B cell (primary cell): Measurements from ENCODE around the gene MAP3K21. TPM values are rescaled to one million over a fixed set of nuclear protein-coding genes. Genes with fewer than 3 reads are reported as not detected.

Experiments
- ATAC-seq: fragments of 200-7000 bp; cut with Tn5 transposase; one replicate; pipeline ENCODE4 v1.10.0; 2021; ENCODE audit warnings: low read depth, mild to moderate bottlenecking, moderate number of reproducible peaks, moderate library complexity
- CTCF ChIA-PET: fragments of 350-600 bp; sonication (Branson Sonifier 250); formaldehyde crosslinking; loops from one replicate; lab custom pipeline; 2021; ENCODE audit warnings: antibody characterized with exemption, inconsistent platforms; lab: Charles Lee
- POLR2A ChIA-PET: fragments of 350-600 bp; sonication (Branson Sonifier 250); formaldehyde crosslinking; loops from one replicate; lab custom pipeline; 2021; ENCODE audit warnings: antibody characterized with exemption; lab: Charles Lee
- DNase-seq: peaks from one replicate; pipeline ENCODE4 v3.0.0; 2013
- H2AFZ ChIP-seq: 2 replicates; pipeline ENCODE4 v1.6.1; 2012; ENCODE audit warnings: mild to moderate bottlenecking, low read depth, low read length; ENCODE audit not compliant: insufficient read depth, poor library complexity, severe bottlenecking
- H3K27ac ChIP-seq, 2 donors: 1 replicate in 1 of 2; 2 replicates in 1 of 2; pipeline ENCODE4 v1.5.1; 2012 to 2013; ENCODE audit warnings: low read length in 2 of 2, mild to moderate bottlenecking in 2 of 2, moderate library complexity in 1 of 2
- H3K27me3 ChIP-seq, 4 experiments: fragments of 200-600 bp in 1 of 4; sonication (generic) in 1 of 4; replicated peaks in 1 of 4; 1 replicate in 2 of 4; 2 replicates in 2 of 4; pipeline versions ENCODE4 v1.6.1 to v1.7.0; 2013 to 2016; ENCODE audit warnings: low read length in 3 of 4, mild to moderate bottlenecking in 2 of 4, mixed read lengths in 1 of 4, moderate library complexity in 1 of 4; ENCODE audit not compliant: insufficient read depth in 4 of 4, control insufficient read depth in 3 of 4; ENCODE audit errors: control extremely low read depth in 1 of 4
- H3K36me3 ChIP-seq, 2 experiments: replicated peaks in 1 of 2; 1 replicate in 1 of 2; 2 replicates in 1 of 2; pipeline versions ENCODE4 v1.6.1 to v1.7.1; 2013; ENCODE audit warnings: low read length in 1 of 2; ENCODE audit not compliant: insufficient read depth in 2 of 2, control insufficient read depth in 1 of 2; ENCODE audit errors: control extremely low read depth in 1 of 2, extremely low read depth in 1 of 2
- H3K4me1 ChIP-seq, 2 donors: fragments of 200-600 bp in 1 of 2; sonication (generic) in 1 of 2; 1 replicate in 1 of 2; 2 replicates in 1 of 2; pipeline versions ENCODE4 v1.5.1 to v1.6.1; 2013 to 2017; ENCODE audit warnings: low read length in 2 of 2; ENCODE audit not compliant: control insufficient read depth in 2 of 2, insufficient read depth in 2 of 2
- H3K4me2 ChIP-seq: replicated peaks from 2 replicates; pipeline ENCODE3; 2012; ENCODE audit warnings: mild to moderate bottlenecking, low read depth, low read length; ENCODE audit not compliant: poor library complexity, severe bottlenecking
- H3K4me3 ChIP-seq, 5 experiments: fragments of 200-600 bp in 1 of 5; sonication (generic) in 1 of 5; 1 replicate in 3 of 5; 2 replicates in 2 of 5; pipeline versions ENCODE4 v1.5.1 to v1.7.0; 2011 to 2016; ENCODE audit warnings: low read length in 4 of 5, mild to moderate bottlenecking in 4 of 5, low read depth in 2 of 5, control low read depth in 1 of 5, moderate library complexity in 1 of 5; ENCODE audit not compliant: insufficient read depth in 1 of 5; ENCODE audit errors: control extremely low read depth in 1 of 5, extremely low read depth in 1 of 5
- H3K79me2 ChIP-seq: fragments of 200-600 bp; sonication (generic); one replicate; pipeline ENCODE4 v1.6.0; 2016; ENCODE audit warnings: low read length; ENCODE audit not compliant: control insufficient read depth, insufficient read depth
- H3K9ac ChIP-seq: fragments of 200-600 bp; sonication (generic); 2 replicates; pipeline ENCODE4 v1.6.1; 2017; ENCODE audit warnings: mild to moderate bottlenecking, low read length, moderate library complexity
- H3K9me3 ChIP-seq, 3 donors: one replicate each; pipeline versions ENCODE4 v1.6.1 to v1.7.1; 2013; ENCODE audit warnings: low read length in 2 of 3; ENCODE audit not compliant: control insufficient read depth in 2 of 3, insufficient read depth in 1 of 3; ENCODE audit errors: control extremely low read depth in 1 of 3
- H4K20me1 ChIP-seq: 2 replicates; pipeline ENCODE4 v1.6.0; 2012; ENCODE audit warnings: mild to moderate bottlenecking, low read length; ENCODE audit not compliant: insufficient read depth, control insufficient read depth, poor library complexity, severe bottlenecking
- H3K27ac Mint-ChIP-seq: one replicate; pipeline ENCODE4 v1.8.0; 2021; ENCODE audit warnings: mixed read lengths
- H3K27me3 Mint-ChIP-seq: one replicate; pipeline ENCODE4 v1.8.0; 2021; ENCODE audit warnings: mixed read lengths
- H3K4me1 Mint-ChIP-seq: one replicate; pipeline ENCODE4 v1.8.0; 2021; ENCODE audit warnings: mixed read lengths
- H3K4me3 Mint-ChIP-seq: one replicate; pipeline ENCODE4 v1.8.0; 2021; ENCODE audit warnings: mixed read lengths
- H3K9me3 Mint-ChIP-seq: one replicate; pipeline ENCODE4 v1.8.0; 2022; ENCODE audit warnings: mixed read lengths; ENCODE audit not compliant: insufficient read depth
- CTCF ChIP-seq: fragments of 200-600 bp; IDR thresholded peaks from one replicate; pipeline ENCODE4 v1.8.0; 2022; ENCODE audit warnings: antibody characterized with exemption, mild to moderate bottlenecking
- EZH2 ChIP-seq: IDR thresholded peaks from 2 replicates; pipeline ENCODE4 v1.6.1; 2012; ENCODE audit warnings: borderline replicate concordance, low read depth, mild to moderate bottlenecking, moderate library complexity, low read length; ENCODE audit not compliant: insufficient read depth, poor library complexity, severe bottlenecking
- WGBS: methylation state at CpG from one replicate; pipeline ENCODE4 v1.1.5; 2013; ENCODE audit warnings: missing lambda C conversion rate; ENCODE audit not compliant: insufficient coverage; 5-methylcytosine and 5-hydroxymethylcytosine counted together
- intact Hi-C: fragments of 100-400 bp; cut with micrococcal nuclease; formaldehyde crosslinking; loops from one replicate; pipeline ENCODE4 v1.10.0; 2022
- polyA plus RNA-seq: library from polyadenylated mRNA; depleted of rRNA; stranded (reverse); fragments of >200 nt; gene quantifications from 2 replicates; pipeline ENCODE4 v1.2.3, GENCODE V29; 2012
- total RNA-seq, 2 donors: library from RNA; stranded (reverse); fragments of 120-200 nt in 1 of 2; gene quantifications; 1 replicate in 1 of 2; 2 replicates in 1 of 2; pipeline versions ENCODE4 v1.2.3 to v1.2.4, GENCODE V29; 2013 to 2022

MAP3K21 gene
- total and polyA plus RNA-seq, 2 donors (not counting 1 experiment from before 2014, with no cell fraction given), result 1.5 to 3.7 TPM

- intact Hi-C loops, result no loop called here
- no CpG with 5 or more reads among the region's 2 CpGs for WGBS
- Histone ChIP-seq H3K4me3 (no peak overlapping the region), H3K36me3 (no peaks in the 10 kb centered on the region), H2AFZ (no peak overlapping the region), H3K4me2 (no peak overlapping the region), H4K20me1 (no peaks in the 10 kb centered on the region), H3K9ac (no peak overlapping the region), H3K4me1 (no peaks in the 10 kb centered on the region), H3K27me3 (no peaks in the 10 kb centered on the region), H3K27ac (no peak overlapping the region), H3K79me2 (no peaks in the 10 kb centered on the region), H3K9me3 (peaks cover 0 to 5% (median 0%) of the 10 kb centered on the region in 3 donors)
- Mint-ChIP-seq H3K27me3 (peaks cover 23% of the 10 kb centered on the region), H3K9me3 (peaks cover 3% of the 10 kb centered on the region), H3K27ac (no peak overlapping the region), H3K4me3 (no peak overlapping the region), H3K4me1 (no peaks in the 10 kb centered on the region)
- CTCF ChIA-PET, result interaction anchor here (1.4 kb wide), 1 partner anchor 14 kb away, joined by 3 read pairs; no protein-coding TSS in a partner anchor
- DNase-seq, result no peak
- TF ChIP-seq EZH2 (no peak), CTCF (no peak)
- POLR2A ChIA-PET, result no interaction called here
- ATAC-seq, result no peak
Observed at GRCh38 chr1:233409540-233409939, 82.0 kb downstream of the MAP3K21 start.

- DNase-seq, result no peak
- no peak overlapping the region for H3K27ac Mint-ChIP-seq
- peaks cover 3% of the 10 kb centered on the region for H3K9me3 Mint-ChIP-seq
- H4K20me1 ChIP-seq, result no peaks in the 10 kb centered on the region
- H3K4me1 ChIP-seq, result no peaks in the 10 kb centered on the region
- no peak overlapping the region for H2AFZ ChIP-seq
- no peak overlapping the region for H3K27ac ChIP-seq
- TF ChIP-seq CTCF, result no peak
- no peak for TF ChIP-seq EZH2
- H3K79me2 ChIP-seq, result no peaks in the 10 kb centered on the region
- ATAC-seq, result no peak
- H3K9me3 ChIP-seq, result peaks cover 0 to 5% (median 0%) of the 10 kb centered on the region in 3 donors
- H3K4me3 Mint-ChIP-seq, result no peak overlapping the region
- POLR2A ChIA-PET, result no interaction called here
- H3K4me3 ChIP-seq, result no peak overlapping the region
- intact Hi-C loops, result no loop called here
- peaks cover 25% of the 10 kb centered on the region for H3K27me3 Mint-ChIP-seq
- H3K27me3 ChIP-seq, result no peaks in the 10 kb centered on the region
- H3K4me1 Mint-ChIP-seq, result no peaks in the 10 kb centered on the region
- H3K36me3 ChIP-seq, result no peaks in the 10 kb centered on the region
- CTCF ChIA-PET, result interaction anchor here (1.4 kb wide), 1 partner anchor 15 kb away, joined by 3 read pairs; no protein-coding TSS in a partner anchor
- no peak overlapping the region for H3K9ac ChIP-seq
- 100% methylated on average over 1 of the region's 5 CpGs for WGBS
- no peak overlapping the region for H3K4me2 ChIP-seq
Observed at GRCh38 chr1:233410906-233411305, 83.4 kb downstream of the MAP3K21 start.
